Stimulated activated CD8-positive, alpha-beta memory T cell treated with anti-CD3 and anti-CD28 coated beads, Interleukin-4, amount 100 ng/mL, for 48 hours (primary cell): Measurements from ENCODE around the gene SLC35B2.
A peak's percentile ranks its signal among the peaks of the same experiment; 100 is the strongest.
"Not testable (repeated sequence)": the region's sequence is repeated elsewhere in the genome, so short reads cannot be mapped to it uniquely, and the experiment has no call there.

Experiments used
- DNase-seq: peaks from one replicate; pipeline ENCODE4 v3.0.0-alpha.2; 2020

The SLC35B2 gene

DNA sequence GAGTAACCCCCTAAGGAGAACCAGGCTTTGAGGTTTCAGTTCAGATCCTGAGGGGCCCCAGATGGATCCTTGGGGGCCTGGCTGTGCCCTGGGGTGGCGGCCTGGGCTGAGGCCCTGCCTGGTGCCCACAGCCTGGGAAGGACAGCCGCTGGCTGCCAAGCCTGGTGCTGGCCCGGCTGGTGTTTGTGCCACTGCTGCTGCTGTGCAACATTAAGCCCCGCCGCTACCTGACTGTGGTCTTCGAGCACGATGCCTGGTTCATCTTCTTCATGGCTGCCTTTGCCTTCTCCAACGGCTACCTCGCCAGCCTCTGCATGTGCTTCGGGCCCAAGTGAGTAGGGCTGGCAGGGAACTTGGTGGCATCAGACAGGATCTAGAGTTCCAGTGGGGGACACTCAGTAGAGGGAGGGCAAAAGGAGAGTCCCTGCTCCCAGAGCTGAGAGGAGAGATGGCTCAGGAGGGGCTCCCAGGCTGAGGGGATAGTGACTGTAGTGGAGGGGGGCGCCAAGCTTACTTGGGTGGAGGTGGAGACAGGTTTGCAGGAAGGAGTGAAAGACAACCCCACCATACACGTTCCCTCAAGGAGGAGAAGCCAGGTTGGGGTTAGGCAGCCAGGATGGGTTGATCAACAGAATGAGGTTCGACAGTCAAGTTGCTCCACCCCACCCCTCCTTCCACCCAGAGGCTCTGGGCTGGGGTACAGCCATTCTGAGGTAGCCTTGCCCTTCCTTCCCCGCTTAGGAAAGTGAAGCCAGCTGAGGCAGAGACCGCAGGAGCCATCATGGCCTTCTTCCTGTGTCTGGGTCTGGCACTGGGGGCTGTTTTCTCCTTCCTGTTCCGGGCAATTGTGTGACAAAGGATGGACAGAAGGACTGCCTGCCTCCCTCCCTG, 24.4 kb downstream of the SLC35B2 start:
- no peak for DNase-seq

DNA sequence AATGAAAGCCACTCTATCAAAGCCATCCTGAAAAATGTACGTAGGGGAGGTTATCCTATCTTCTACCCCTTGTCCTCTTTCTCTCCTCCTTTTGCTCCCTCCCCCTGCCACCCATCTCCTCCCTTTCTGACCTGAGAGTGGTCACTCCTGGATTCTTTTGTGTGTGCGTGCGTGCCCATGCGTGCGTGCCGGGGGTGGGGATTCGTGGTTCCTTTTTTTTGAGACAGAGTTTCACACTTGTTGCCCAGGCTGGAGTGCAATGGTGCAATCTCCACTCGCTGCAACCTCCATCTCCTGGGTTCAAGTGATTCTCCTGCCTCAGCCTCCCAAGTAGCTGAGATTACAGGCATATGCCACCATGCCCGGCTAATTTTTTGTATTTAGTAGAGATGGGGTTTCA, 25.9 kb downstream of the SLC35B2 start:
- not testable (repeated sequence) for DNase-seq

DNA sequence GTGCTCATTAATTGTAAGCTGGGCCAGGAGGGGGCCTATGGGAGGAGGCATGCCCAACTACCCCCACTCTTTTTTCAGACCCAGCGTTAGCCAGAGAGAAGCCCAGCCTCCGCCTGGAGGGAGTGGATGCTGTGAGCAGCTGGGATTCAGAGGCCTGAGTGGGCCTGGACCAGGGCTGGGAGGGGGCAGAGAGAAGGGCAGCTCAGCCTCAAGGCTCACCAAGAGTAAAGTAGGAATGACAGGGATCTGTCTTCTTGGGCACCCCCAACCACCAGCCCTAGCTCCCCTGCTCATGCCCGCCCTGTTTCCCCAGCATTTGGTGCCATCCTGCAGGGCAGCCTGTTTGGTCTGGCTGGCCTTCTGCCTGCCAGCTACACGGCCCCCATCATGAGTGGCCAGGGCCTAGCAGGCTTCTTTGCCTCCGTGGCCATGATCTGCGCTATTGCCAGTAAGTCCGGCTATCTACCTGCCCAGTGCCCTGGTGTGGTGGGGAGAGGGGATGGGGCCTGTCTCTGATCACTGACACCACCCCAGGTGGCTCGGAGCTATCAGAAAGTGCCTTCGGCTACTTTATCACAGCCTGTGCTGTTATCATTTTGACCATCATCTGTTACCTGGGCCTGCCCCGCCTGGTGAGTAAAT, 27.2 kb downstream of the SLC35B2 start:
- DNase-seq: no peak

DNA sequence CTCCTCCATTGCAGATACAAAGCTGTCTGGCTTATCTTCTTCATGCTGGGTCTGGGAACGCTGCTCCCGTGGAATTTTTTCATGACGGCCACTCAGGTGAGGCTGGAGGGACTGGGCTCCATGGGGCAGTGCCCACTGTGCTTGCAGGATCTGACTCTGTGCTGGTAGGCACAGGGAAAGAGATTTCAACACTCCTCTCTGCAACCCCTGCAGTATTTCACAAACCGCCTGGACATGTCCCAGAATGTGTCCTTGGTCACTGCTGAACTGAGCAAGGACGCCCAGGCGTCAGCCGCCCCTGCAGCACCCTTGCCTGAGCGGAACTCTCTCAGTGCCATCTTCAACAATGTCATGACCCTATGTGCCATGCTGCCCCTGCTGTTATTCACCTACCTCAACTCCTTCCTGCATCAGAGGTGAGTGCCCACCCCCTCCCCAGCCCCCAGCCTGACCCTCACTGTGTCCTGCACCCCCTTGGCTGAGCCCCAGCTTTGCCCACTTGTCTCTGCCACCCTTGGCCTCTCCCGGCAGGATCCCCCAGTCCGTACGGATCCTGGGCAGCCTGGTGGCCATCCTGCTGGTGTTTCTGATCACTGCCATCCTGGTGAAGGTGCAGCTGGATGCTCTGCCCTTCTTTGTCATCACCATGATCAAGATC, 27.8 kb downstream of the SLC35B2 start:
- no peak for DNase-seq

DNA sequence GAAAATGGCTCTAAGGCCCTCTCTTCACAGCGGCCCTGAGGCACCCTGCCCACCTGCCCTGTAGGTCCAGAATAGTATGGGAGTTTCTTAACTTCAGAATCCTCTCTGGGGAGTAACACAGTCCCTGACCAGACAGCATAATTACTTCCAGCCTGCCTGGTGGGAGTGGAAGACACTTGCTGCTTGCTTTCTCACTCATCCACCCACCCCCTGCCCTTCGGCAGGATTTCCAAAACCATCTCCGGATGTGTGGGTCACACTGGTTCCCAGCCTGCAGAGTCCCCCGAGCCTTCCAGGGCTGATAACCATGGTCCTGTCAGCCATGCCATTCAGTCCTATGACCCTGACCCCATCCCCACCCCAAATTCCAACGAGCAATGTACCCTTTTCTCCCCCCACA, 28.5 kb downstream of the SLC35B2 start:
- no peak for DNase-seq

DNA sequence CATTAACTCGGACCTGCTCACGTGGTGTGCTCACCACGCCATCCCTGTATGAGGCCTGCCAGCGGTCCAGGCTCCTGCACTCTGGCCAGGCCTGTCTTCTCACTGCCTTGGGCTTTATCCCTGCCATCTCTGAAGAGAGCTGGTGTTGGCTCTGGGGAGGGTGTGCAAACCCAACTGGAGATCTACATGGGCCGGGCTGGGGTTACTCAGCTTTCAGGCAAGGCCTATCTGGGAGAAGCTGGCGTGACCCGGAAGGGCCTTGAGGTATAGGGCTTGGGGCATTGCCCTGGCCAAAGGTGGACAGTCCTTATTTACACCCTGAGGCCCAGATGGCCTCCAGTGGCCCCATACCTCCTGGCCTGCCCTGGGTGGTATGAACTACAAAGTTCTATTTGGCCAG, 28.9 kb downstream of the SLC35B2 start:
- DNase-seq: no peak

DNA sequence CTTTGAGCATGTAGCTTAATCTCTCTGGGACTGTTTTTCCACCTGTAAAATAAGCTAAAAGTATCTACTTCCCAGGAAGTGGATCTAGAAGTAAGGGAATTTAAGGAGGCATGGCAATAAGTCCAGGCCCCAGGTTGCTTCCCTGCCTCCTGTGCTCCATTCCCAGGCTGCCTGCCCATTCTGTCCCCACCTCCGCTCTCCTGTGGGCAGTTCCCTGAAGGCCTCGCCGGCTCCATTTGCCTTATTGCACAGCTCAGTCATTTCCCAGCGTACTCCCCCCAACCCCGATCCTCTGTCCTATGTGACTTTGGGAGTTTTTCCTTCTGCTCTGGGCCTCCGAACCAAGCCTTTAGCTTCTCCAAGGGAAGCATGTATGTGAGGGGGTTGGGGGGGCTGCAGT, 29.3 kb downstream of the SLC35B2 start:
- DNase-seq: no peak

DNA sequence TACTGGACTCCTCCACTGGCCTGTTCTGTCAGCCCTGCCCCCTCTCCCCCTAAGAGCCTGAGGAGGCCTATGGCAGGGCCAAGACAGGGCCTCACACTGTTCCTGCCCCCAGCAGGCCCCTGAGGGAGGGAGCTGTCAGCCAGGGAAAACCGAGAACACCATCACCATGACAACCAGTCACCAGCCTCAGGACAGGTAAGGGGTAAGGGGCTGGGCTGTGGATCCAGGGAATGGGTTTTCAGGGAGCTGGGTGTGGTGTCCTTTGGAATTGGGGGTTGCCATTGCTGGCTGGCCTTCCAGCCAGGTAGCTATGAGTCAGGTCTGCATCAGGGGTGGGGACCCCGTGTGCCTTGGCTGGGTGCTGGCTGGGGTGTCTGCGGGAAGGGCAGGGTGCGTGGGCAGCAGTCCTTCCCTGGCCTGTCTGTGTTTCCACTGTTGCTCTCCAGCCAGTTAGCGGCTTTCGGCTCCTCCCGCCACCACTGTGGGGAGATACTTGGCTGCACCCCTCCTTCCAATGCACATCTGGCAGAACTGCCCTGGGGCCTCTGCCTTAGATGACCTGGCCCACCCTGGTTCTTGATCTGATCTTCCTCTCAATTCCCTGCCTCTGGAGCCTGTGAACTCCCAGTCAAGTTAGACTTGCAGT, 30.1 kb downstream of the SLC35B2 start:
- DNase-seq: no peak

DNA sequence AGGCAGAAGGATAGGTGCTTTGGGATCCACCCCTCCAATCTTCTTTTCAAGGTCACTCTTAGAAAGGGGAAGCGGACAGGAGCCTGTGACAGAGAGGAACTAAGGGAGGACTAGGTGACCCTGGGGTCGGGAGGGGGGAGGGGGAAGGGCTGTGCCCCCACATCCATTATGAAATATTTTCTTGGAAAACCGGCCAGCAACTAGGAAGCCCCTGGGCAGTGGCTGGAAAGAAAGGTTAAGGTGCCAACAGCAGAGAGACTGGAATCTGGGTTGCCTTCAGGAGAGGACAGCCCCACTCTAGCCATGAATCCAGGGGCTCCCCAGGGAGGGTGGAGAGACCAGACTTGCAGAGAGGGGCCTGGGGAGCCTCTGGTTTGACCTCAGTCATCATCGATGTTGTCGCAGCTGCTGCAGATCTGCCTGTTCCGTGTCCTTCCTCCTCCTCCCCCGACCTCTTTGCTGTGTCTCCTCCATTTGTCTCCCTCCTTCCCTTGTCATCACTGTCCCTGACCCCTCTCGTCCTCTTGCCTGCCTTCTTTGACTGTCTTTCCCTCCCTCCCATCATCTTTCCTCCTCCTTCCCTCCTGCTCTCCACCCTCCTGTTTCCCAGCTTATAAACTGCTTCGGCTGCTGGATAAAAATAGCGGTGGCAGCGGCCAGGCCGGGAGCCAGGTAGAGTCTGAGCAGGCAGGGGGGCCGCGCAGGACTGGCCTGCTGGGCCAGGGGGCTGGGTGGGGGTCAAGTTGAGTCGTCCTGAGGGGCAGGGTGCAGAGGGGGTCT, 30.8 kb downstream of the SLC35B2 start:
- DNase-seq: no peak

DNA sequence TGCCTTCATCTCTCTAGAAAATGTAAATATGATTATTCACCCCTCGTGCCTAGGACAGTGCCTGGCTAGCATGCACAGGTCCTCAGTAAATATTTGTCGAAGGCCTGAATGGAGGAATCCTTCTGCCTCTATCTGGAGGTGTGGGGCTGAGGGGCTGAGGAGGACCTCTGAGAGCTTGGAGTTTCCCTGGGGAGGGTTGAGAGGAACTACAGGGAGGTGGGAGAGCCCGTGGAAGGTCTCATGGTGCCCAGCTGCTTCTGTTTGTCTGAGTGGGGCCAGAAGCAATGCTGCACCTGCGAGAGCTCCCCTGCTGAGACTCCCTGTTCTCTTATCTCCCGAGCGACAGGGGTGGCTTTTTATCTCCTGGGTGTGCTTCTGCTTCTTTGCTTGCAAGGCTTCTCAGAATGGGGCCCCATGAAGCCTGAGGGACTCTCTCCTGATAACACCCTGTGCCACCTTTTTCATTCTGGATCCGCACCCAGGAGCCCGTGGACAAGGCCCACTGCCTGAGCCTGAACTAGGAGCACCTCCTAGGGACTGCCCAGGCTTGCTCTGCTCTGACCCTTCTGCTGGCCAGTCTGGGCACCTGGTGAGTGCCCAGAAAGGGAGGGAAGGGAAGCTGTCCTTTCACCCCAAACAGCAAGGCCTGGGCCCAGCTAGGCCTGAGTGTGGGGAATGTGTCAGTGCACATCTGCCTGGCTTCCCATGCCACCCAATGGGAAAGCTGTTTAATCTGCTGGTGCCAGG, 31.6 kb downstream of the SLC35B2 start:
- no peak for DNase-seq

DNA sequence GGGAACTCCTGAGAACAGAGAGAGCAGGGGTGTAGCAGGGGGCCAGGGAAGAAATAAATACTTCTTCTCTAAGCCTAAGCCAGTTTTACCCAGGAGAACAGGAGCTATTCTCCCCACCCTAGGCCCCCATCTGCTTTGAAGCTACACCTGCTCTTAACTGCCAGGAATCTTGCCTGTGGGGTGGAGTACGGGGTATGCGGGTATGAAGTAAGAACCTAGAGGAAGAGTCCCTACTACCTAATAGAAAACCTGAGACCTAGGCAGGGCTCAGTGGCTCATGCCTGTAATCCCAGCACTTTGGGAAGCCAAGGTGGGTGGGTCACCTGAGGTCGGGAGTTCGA, 32.4 kb downstream of the SLC35B2 start:
- no peak for DNase-seq

DNA sequence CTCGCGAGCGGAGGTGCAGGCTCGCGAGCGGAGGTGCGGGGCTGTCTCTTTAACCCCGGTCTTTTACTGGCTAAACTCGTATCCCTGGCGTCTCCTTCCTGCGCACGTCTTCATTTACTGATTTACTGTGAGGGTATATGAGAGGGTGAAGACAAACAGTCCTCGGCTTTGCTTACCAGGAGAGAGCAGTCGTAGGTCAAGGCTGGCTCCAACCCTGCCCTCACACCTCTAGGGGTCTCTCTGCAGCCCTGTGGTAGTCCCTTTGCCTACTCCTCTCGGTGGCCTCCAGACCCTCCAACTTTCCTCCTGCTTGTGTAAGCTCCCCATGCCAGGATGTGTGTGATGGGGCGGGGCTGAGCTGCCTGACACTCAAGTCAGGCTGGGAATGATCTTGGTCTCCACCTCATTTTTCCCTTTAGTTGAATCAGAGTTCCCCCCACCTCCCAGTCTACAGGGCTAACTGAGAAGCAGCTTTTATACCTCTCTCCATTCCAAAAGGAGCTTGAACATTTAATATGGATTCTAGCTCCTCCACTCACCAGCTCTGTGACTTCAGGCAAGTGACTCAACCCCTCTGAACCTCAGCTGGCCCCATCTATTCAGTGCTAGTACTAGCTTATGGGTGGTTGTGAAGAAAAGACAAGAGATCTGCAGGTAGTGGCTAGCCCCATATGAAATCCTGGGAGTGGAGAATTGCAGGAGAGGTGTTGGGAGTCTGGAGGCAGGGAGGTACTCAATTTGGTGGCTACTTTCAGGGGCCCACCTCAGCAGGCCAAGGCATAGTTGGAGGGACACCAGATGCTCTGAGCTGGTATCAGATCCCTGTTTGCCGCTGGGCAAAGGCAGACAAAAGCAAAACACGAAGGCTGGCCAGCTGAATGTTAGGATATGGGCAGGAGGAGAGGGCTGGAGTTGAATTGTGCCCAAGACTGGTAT, 33.0 kb downstream of the SLC35B2 start:
- no peak for DNase-seq

DNA sequence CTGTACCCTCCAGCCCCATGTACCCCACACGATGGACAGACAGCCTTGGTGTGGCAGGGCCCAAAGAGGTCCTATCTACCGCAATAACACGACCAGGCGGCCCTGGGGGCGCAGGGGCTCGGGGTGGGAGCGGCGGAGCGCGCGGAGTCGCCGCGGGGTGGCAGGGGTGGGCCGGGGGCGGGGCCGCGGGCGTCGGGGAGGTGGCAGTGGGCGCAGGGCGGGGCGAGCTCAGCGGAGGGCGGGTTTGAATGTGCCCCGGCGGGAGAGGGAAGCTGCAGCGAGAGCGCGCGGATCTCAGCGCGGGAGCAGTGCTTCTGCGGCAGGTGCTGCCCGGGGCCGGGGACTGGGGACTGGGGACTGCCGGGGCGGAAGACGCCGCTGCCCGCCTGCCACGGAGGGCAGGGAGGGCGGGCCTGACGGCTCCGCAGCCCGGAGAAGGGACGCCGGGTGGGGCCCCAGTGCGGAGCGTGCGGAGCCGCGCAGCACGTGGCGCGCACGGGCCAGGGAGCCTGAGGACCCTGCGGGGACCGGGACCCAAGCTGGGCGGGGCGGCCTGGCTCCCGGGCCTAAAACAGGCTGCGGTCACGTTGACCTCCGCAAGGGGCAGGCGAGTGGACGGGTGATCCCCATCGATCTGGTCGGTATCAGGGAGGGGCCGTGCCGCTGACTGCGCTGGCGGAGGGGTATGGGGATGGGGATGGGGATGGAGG, 33.9 kb downstream of the SLC35B2 start, which contains the start of gene SLC29A1:
Gene SLC29A1, plus strand, starts transcription at position 277 of the 710 bp plus-strand sequence. CDS start 3,719 bp downstream, outside the sequence.
- peak; percentile 91 for DNase-seq

DNA sequence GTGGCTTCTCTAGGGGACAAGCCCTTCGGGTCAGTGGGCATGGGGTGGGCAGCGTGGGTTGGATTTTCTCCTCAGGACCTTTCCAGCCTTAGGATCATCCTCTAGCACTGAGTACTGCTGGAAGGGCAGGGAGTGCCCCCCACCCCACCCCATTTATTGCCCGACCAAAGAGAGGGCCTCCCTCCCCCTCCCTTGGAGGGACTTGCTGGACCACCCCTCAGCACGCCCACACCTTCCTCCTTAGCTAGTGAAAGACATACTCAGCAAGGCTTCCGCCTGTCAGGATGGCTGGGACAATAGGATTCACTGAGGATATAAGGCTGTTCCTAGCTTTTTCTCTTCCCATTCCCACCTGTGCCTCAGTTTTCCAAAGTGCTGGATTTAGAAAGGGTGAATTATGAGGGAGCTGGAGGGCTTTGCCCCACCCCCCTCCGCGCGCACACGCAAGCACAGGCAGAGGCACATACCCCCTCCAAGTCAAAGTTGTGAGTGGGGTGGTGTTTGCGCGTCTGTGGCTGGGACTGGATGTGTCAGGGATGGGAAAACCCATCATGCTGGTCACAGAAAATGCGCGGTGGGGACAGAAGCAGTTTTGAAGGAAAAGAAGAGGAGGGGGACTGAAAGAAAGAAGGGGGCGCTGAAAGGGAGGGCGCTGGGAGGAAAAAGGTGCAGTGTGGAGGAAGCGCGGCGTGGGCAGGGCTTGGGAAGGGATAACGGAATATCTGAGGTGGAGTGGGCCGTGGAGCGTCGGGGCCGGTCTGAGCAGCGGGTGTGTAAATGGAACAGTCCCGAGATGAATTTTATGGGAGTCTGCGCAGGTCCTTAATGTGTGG, 34.6 kb downstream of the SLC35B2 start:
- DNase-seq: peak; percentile 43

DNA sequence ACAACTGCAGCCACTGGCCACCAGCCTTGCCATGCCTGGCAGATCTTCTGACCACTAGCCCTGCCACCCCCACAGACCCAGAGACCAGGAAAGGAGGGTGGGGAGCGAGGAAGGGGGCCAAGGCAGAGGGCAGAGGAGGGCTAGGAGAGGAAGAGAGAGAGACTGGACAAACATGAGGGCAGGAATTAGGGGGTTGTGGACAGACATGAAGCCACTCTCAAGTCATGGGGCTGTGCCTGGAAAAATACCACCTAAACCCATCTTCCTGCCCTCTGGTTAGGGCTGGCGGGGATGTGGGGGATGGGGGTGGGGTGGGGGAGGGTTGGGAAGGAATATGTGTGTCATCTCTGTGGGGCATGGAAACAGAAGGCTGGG, 35.4 kb downstream of the SLC35B2 start:
- DNase-seq: no peak

DNA sequence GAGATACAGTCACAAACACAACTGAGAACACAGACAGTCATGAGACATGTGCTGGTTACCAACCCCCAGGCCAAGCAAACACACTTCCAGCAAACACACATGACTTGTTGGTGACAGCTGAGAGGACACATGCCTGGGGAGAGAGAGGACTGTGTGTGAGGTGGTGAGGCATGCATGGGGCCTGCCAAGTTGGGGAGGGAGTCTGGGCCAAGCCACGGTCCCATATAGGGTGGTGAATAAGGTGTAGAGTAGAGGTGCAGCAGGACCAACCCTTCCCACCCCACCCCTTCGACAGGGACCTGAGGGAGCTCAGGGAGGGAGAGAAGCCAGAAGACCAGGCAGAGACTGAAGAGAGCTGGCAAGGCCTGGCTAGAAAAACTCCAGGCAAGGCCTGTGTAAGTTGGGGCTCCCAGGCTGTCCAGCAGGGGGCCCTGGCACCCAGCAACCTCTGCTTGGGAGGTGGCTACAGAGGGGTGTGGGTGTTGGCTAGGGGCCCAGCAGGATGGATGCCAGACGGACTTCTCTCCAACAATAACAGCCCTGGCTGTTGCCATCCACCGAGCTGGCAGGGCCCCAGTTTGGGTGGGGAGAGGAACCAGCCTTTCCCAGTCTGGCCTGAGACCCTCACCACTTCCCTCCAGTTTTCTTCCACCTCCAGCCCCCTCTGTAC, 35.9 kb downstream of the SLC35B2 start:
- DNase-seq: peak; percentile 85

DNA sequence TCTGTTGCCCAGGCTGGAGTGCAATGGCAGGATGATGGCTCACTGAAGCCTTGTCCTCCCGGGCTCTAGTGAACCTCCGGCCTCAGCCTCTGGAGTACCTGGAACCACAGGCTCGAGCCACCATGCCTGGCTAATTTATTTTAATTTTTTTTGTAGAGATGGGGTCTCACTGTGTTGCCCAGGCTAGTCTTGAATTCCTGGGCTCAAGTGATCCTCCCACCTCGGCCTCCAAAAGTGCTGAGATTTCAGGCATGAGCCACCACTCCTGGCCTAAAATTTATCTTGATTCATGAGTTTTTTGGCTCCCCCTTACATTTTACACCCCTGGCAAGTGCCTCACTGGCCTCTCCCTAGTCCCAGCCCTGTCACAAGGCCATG, 36.4 kb downstream of the SLC35B2 start:
- no peak for DNase-seq
